ENCODE results near the gene GCHFR.

GCHFR gene

DNA sequence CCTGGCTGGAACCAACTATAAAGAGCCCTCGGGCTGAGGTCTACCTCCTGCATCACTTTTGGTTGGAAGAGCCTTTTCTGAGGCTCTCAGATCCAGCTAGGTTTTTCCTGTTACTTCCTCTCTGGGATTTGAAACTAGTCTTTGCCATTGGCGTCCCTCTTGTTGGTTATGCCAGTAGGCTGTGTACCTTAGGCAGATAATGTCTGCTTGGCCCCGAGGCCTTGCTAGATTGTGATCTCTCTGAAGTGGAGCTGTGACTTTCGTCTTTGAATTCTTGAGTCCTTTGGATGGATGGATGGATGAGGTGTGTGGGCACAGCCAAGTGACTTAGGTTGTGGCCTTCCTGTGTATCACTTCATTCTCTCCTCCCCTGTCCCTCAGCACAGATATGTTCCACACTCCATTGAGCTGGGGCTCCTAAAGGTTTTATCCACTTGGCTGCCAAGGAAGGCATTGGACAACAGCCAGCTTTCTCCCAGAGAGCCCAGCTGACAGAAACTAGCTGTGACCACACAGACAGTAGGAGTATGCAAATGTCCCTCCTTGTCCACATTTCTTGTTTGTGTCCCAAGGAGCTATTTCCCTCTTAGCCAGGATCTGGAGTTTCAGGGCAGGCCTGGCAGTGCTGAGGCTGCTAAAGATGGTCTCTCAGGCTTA lies 51.3 kb downstream of the GCHFR start:
- DNase-seq = no peak

Measured in activated gamma-delta T cell (primary cell).